GM12865 (cell line): ENCODE results near the gene RUNX2.

Source experiments
- DNase-seq: peaks from one replicate; pipeline ENCODE4 v3.0.0; 2010; ENCODE audit warnings: low read depth
- H3K4me3 ChIP-seq: 2 replicates; pipeline ENCODE4 v1.5.1; 2011; ENCODE audit warnings: mild to moderate bottlenecking, low read depth, low read length, control low read depth
- CTCF ChIP-seq: IDR thresholded peaks from 2 replicates; pipeline ENCODE4 v1.5.1; 2011; ENCODE audit warnings: low read length, control low read depth, low read depth, inconsistent platforms; ENCODE audit not compliant: insufficient read depth; ENCODE audit errors: missing control alignments

RUNX2 gene

GRCh38 chr6:45681860-45682511, 353.9 kb downstream of the RUNX2 start:
- no peak for TF ChIP-seq CTCF
- DNase-seq, result peak; percentile 99
- H3K4me3 ChIP-seq, result no peak overlapping the region

- H3K4me3 ChIP-seq, result no peak overlapping the region
- no peak for DNase-seq
- no peak for TF ChIP-seq CTCF
These were observed 356.3 kb downstream of the RUNX2 start for GRCh38 chr6:45684476-45684875.

GRCh38 chr6:45685076-45685475, 356.9 kb downstream of the RUNX2 start:
- no peak for TF ChIP-seq CTCF
- DNase-seq, result no peak
- H3K4me3 ChIP-seq, result no peak overlapping the region

GRCh38 chr6:45686841-45687569, 358.9 kb downstream of the RUNX2 start:
- H3K4me3 ChIP-seq, result no peak overlapping the region
- DNase-seq, result no peak
- TF ChIP-seq CTCF, result no peak

GRCh38 chr6:45687570-45687969, 359.4 kb downstream of the RUNX2 start:
- TF ChIP-seq CTCF, result no peak
- H3K4me3 ChIP-seq, result no peak overlapping the region
- DNase-seq, result peak; percentile 79

- no peak for TF ChIP-seq CTCF
- DNase-seq, result no peak
- no peak overlapping the region for H3K4me3 ChIP-seq
These were observed 360.1 kb downstream of the RUNX2 start for GRCh38 chr6:45688180-45688579.
